SK-N-SH treated with all-trans-retinoic acid at 6 μM for 48 hours (cell line): Measurements from ENCODE around the gene SNX9.

Source experiments
- ATAC-seq: fragments of 200-7000 bp; cut with Tn5 transposase; 3 replicates; pipeline ENCODE4 v1.9.1; 2020; ENCODE audit warnings: mild to moderate bottlenecking, moderate library complexity
- ARNTL ChIP-seq: fragments of 450-650 bp; formaldehyde crosslinking; IDR thresholded peaks from 2 replicates; pipeline ENCODE4 v1.5.0; 2020; ENCODE audit warnings: low read depth, mild to moderate bottlenecking, moderate library complexity, borderline replicate concordance
- BACH2 ChIP-seq: fragments of 250-450 bp; sonication (Bioruptor Pico); IDR thresholded peaks from 2 replicates; pipeline ENCODE4 v1.9.0; 2021; ENCODE audit warnings: mild to moderate bottlenecking, borderline replicate concordance
- CREB5 ChIP-seq: fragments of 250-450 bp; sonication (Bioruptor Pico); IDR thresholded peaks from 2 replicates; pipeline ENCODE4 v1.5.1; 2020; ENCODE audit warnings: low read depth, mild to moderate bottlenecking, moderate library complexity
- CSDC2 ChIP-seq: fragments of 250-450 bp; sonication (Bioruptor Pico); IDR thresholded peaks from 2 replicates; pipeline ENCODE4 v1.5.0; 2020; ENCODE audit warnings: mild to moderate bottlenecking, moderate library complexity
- ESRRG ChIP-seq: fragments of 250-450 bp; sonication (Bioruptor Pico); IDR thresholded peaks from 2 replicates; pipeline ENCODE4 v1.6.1; 2021; ENCODE audit warnings: mild to moderate bottlenecking
- GLIS3 ChIP-seq: fragments of 250-450 bp; sonication (Bioruptor Pico); IDR thresholded peaks from 2 replicates; pipeline ENCODE4 v1.5.0; 2020; ENCODE audit warnings: mild to moderate bottlenecking, moderate library complexity
- ISL1 ChIP-seq: fragments of 250-450 bp; sonication (Bioruptor Pico); IDR thresholded peaks from 2 replicates; pipeline ENCODE4 v2.1.2; 2022; ENCODE audit warnings: mild to moderate bottlenecking, moderate library complexity
- OSR1 ChIP-seq: fragments of 250-450 bp; sonication (Bioruptor Pico); IDR thresholded peaks from 2 replicates; pipeline ENCODE4 v1.8.0; 2022; ENCODE audit warnings: moderate library complexity, mild to moderate bottlenecking, inconsistent platforms
- PATZ1 ChIP-seq: fragments of 250-450 bp; sonication (Bioruptor Pico); IDR thresholded peaks from 2 replicates; pipeline ENCODE4 v1.8.0; 2020; ENCODE audit warnings: mild to moderate bottlenecking, moderate library complexity, borderline replicate concordance
- POU6F1 ChIP-seq: fragments of 250-450 bp; sonication (Bioruptor Pico); IDR thresholded peaks from 2 replicates; pipeline ENCODE4 v1.8.0; 2021; ENCODE audit warnings: low read depth, mild to moderate bottlenecking, moderate library complexity, borderline replicate concordance
- PPARA ChIP-seq: fragments of 250-450 bp; sonication (Bioruptor Pico); IDR thresholded peaks from 2 replicates; pipeline ENCODE4 v1.5.0; 2020; ENCODE audit warnings: mild to moderate bottlenecking, borderline replicate concordance
- RARB ChIP-seq: fragments of 250-450 bp; sonication (Bioruptor Pico); IDR thresholded peaks from 2 replicates; pipeline ENCODE4 v1.8.0; 2021; ENCODE audit warnings: mild to moderate bottlenecking, moderate library complexity
- SNAI2 ChIP-seq: fragments of 250-450 bp; sonication (Bioruptor Pico); IDR thresholded peaks from 2 replicates; pipeline ENCODE4 v1.5.0; 2020; ENCODE audit warnings: mild to moderate bottlenecking, moderate library complexity
- TCF4 ChIP-seq: fragments of 250-450 bp; sonication (Bioruptor Pico); IDR thresholded peaks from 2 replicates; pipeline ENCODE4 v1.8.0; 2021; ENCODE audit warnings: mild to moderate bottlenecking, moderate library complexity, borderline replicate concordance
- TOX ChIP-seq: fragments of 250-450 bp; sonication (Bioruptor Pico); IDR thresholded peaks from 2 replicates; pipeline ENCODE4 v1.8.0; 2021; ENCODE audit warnings: mild to moderate bottlenecking, moderate library complexity, borderline replicate concordance
- ZC3H10 ChIP-seq: fragments of 250-450 bp; sonication (Bioruptor Pico); IDR thresholded peaks from 2 replicates; pipeline ENCODE4 v1.5.1; 2021; ENCODE audit warnings: mild to moderate bottlenecking, moderate library complexity
- ZFP3 ChIP-seq: fragments of 250-450 bp; sonication (Bioruptor Pico); IDR thresholded peaks from 2 replicates; pipeline ENCODE4 v1.5.0; 2020; ENCODE audit warnings: mild to moderate bottlenecking, moderate library complexity
- ZFP30 ChIP-seq: fragments of 450-650 bp; formaldehyde crosslinking; IDR thresholded peaks from 2 replicates; pipeline ENCODE4 v1.5.0; 2022; ENCODE audit warnings: mild to moderate bottlenecking, moderate library complexity
- ZNF565 ChIP-seq: fragments of 450-650 bp; formaldehyde crosslinking; conservative IDR thresholded peaks from 2 replicates; pipeline ENCODE4 v1.5.0; 2020; ENCODE audit warnings: low read depth, mild to moderate bottlenecking, moderate library complexity
- ZNF8 ChIP-seq: fragments of 450-650 bp; formaldehyde crosslinking; IDR thresholded peaks from 2 replicates; pipeline ENCODE4 v1.5.0; 2020; ENCODE audit warnings: mild to moderate bottlenecking, moderate library complexity
- TF ChIP-seq, protein P1 (sequence below): fragments of 250-450 bp; sonication (Bioruptor Pico); IDR thresholded peaks from 2 replicates; pipeline ENCODE4 v1.5.0; 2020; ENCODE audit warnings: mild to moderate bottlenecking, moderate library complexity

SNX9 gene

DNA sequence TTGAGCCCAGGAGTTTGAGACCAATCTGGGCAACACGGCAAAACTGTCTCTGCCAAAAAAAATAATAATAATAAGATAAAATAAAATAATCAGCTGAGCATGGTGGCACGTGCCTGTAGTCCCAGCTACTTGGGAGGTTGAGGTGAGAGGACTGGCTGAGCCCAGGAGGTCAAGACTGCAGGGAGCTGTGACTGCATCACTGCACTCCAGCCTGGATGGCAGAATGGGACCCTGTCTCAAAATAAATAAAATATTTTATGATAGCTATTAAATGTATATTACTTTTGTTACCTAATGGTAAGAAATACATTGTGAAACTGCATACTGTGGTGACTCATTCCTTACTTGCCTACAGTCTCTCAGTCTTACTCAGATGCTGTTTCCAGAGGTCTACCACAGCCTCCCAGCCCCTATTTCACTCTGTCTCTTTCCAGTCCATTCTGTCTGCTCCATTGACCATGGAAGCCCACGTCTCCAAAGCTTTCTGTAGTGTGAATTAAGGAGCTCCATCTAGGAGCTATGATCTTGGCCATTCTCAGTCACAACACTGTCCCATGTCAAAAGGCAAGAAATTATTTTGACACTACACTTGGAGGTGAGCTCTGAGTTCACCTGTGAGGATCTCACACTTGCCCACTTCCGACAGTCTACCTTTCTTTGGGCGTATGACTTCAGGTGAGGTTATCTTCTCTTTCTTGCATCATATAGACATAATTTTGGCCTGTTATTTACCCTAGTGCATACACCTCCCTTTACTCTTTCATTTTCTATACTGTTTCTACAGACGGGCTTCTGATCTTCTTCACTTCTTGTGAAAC is 22.4 kb upstream of the SNX9 start:
- TF ChIP-seq CREB5 (no peak), CSDC2 (CRISPR knock-in tag) (no peak), ARNTL (CRISPR knock-in tag) (no peak), OSR1 (CRISPR knock-in tag) (no peak), SNAI2 (no peak), ZNF565 (no peak), PATZ1 (CRISPR knock-in tag) (no peak), ESRRG (CRISPR knock-in tag) (no peak), TOX (CRISPR knock-in tag) (no peak)
- TF ChIP-seq, protein P1, sequence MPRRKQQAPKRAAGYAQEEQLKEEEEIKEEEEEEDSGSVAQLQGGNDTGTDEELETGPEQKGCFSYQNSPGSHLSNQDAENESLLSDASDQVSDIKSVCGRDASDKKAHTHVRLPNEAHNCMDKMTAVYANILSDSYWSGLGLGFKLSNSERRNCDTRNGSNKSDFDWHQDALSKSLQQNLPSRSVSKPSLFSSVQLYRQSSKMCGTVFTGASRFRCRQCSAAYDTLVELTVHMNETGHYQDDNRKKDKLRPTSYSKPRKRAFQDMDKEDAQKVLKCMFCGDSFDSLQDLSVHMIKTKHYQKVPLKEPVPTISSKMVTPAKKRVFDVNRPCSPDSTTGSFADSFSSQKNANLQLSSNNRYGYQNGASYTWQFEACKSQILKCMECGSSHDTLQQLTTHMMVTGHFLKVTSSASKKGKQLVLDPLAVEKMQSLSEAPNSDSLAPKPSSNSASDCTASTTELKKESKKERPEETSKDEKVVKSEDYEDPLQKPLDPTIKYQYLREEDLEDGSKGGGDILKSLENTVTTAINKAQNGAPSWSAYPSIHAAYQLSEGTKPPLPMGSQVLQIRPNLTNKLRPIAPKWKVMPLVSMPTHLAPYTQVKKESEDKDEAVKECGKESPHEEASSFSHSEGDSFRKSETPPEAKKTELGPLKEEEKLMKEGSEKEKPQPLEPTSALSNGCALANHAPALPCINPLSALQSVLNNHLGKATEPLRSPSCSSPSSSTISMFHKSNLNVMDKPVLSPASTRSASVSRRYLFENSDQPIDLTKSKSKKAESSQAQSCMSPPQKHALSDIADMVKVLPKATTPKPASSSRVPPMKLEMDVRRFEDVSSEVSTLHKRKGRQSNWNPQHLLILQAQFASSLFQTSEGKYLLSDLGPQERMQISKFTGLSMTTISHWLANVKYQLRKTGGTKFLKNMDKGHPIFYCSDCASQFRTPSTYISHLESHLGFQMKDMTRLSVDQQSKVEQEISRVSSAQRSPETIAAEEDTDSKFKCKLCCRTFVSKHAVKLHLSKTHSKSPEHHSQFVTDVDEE (CRISPR knock-in tag): no peak
- peak; percentile 62 for ATAC-seq

DNA sequence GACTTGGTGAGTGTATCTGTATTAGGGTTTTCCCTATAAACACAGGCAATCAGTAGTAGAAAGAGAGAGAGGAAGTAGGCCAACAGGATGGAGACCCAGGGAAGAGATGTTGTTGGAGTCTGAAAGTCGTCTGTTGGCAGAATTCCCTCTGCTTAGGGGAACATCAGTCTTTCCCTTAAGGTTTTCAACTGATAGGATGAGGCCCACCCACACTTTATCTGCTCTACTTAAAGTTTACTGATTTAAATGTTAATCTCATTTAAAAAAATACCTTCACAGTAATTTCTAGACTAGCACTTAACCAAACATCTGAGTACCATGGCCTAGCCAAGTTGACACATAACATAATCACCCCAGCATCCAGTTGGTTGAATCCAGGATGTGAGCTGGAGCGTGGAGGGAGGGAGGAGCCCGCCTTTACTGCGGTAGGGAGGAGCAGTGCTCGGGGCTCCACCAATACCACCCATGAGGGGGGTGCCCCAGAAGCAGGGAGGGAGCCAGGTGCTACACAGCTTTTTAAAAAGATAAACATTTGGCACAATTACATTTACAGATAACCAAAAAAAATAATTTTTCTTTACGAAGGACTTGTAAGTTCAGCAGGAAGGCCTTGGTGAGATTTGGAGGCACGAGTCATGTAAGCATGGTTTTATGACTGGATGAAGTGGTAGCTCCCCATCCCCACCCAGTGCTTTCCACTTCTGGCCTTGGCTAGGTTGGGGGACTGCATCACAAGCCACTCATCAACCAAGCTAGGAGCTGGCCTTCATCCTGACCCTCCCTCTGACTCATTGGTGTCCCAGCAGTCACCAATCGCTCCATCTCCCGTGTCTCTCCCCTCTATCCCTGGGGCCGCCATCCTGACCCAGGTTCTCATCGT is 18.4 kb upstream of the SNX9 start:
- ATAC-seq: no peak
- TF ChIP-seq ARNTL (CRISPR knock-in tag) (no peak), RARB (CRISPR knock-in tag) (no peak), ISL1 (no peak), ZC3H10 (CRISPR knock-in tag) (no peak), ZFP30 (no peak), GLIS3 (CRISPR knock-in tag) (no peak), PPARA (CRISPR knock-in tag) (no peak), ZFP3 (CRISPR knock-in tag) (no peak), BACH2 (CRISPR knock-in tag) (no peak), TOX (CRISPR knock-in tag) (no peak)
- TF ChIP-seq, all 23 proteins: peak for 0

- ATAC-seq: no peak
- TF ChIP-seq GLIS3 (CRISPR knock-in tag) (no peak), ZNF8 (CRISPR knock-in tag) (no peak), CREB5 (no peak), POU6F1 (CRISPR knock-in tag) (no peak), RARB (CRISPR knock-in tag) (no peak), ISL1 (no peak), ZFP30 (no peak), CSDC2 (CRISPR knock-in tag) (no peak), BACH2 (CRISPR knock-in tag) (no peak), OSR1 (CRISPR knock-in tag) (no peak), TCF4 (CRISPR knock-in tag) (no peak), TOX (CRISPR knock-in tag) (no peak), SNAI2 (no peak), ESRRG (CRISPR knock-in tag) (no peak), PATZ1 (CRISPR knock-in tag) (no peak)
Observed at GRCh38 chr6:157806131-157806855, 16.8 kb upstream of the SNX9 start.
